Prostate gland (tissue), 2 donors: ENCODE measurements around the gene CCDC102B.

Experiments used
- POLR2A ChIP-seq: fragments of 450-650 bp; IDR thresholded peaks from one replicate; pipeline ENCODE4 v1.6.1; 2016; ENCODE audit warnings: antibody characterized with exemption, mild to moderate bottlenecking
- POLR2AphosphoS5 ChIP-seq: sonication (generic); formaldehyde crosslinking; IDR thresholded peaks from one replicate; pipeline ENCODE4 v1.6.1; 2017; ENCODE audit warnings: antibody characterized with exemption
- TF ChIP-seq, protein P1 (sequence below), 4 experiments: fragments of 200-600 bp in 2 of 4; fragments of 450-650 bp in 2 of 4; sonication (generic) in 2 of 4; IDR thresholded peaks; 1 replicate in 3 of 4; 2 replicates in 1 of 4; pipeline ENCODE4 v1.5.1; 2016 to 2019; ENCODE audit warnings: antibody characterized with exemption in 4 of 4, mild to moderate bottlenecking in 2 of 4, moderate library complexity in 2 of 4

DNA sequence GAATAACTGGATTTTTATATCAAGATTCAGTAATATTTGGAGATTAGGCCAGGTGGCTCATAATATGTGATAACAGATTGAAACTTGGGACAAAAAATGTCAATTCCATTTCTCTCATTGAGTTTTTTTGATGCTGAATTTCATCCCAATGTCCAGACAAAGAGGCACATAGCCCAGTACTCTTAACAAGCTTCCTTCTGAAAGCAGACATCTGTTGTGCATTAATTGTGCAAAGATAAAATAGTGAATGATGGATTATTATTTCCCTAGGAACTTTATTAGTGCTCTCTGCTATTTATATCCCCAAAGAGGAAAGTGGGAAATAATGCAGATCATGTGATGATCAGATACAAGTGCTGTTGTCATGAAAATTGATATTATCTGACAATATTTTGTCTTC is 234.1 kb downstream of the CCDC102B start:
- TF ChIP-seq, protein P1, sequence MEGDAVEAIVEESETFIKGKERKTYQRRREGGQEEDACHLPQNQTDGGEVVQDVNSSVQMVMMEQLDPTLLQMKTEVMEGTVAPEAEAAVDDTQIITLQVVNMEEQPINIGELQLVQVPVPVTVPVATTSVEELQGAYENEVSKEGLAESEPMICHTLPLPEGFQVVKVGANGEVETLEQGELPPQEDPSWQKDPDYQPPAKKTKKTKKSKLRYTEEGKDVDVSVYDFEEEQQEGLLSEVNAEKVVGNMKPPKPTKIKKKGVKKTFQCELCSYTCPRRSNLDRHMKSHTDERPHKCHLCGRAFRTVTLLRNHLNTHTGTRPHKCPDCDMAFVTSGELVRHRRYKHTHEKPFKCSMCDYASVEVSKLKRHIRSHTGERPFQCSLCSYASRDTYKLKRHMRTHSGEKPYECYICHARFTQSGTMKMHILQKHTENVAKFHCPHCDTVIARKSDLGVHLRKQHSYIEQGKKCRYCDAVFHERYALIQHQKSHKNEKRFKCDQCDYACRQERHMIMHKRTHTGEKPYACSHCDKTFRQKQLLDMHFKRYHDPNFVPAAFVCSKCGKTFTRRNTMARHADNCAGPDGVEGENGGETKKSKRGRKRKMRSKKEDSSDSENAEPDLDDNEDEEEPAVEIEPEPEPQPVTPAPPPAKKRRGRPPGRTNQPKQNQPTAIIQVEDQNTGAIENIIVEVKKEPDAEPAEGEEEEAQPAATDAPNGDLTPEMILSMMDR (IDR thresholded peaks at IDR 0.05) = no peak
- no peak for TF ChIP-seq POLR2A
- no peak for TF ChIP-seq POLR2AphosphoS5
